ENCODE results near the gene LZTS2. TPM values are rescaled to one million over a fixed set of nuclear protein-coding genes. Genes with fewer than 3 reads are reported as not detected.
A peak's percentile ranks its signal among the peaks of the same experiment; 100 is the strongest.
"Not testable (repeated sequence)": the region's sequence is repeated elsewhere in the genome, so short reads cannot be mapped to it uniquely, and the experiment has no call there.

LZTS2 gene
- total RNA-seq, 1 experiment from 2014 or later = 108 TPM

GRCh38 chr10:100972115-100972903, 27.3 kb upstream of the LZTS2 start:
- Histone ChIP-seq H3K27me3 (ENCODE audit: control insufficient read depth, insufficient read depth, low read length) (peaks cover 2% of the 10 kb centered on the region; the same call in 1 of the 2 replicates), H3K36me3 (replicated peaks; ENCODE audit: control insufficient read depth, insufficient read depth, low read length) (no peaks in the 10 kb centered on the region), H3K4me3 (ENCODE audit: insufficient read depth, low read depth, low read length) (no peak overlapping the region)
- peak; percentile 47 for DNase-seq

GRCh38 chr10:100972904-100973535, 26.6 kb upstream of the LZTS2 start:
- no peak overlapping the region for H3K4me3 ChIP-seq (ENCODE audit: insufficient read depth, low read depth, low read length)
- H3K36me3 ChIP-seq (replicated peaks; ENCODE audit: control insufficient read depth, insufficient read depth, low read length) = no peaks in the 10 kb centered on the region
- DNase-seq = peak; percentile 13
- H3K27me3 ChIP-seq (ENCODE audit: control insufficient read depth, insufficient read depth, low read length) = peaks cover 2% of the 10 kb centered on the region; the same call in 1 of the 2 replicates

- not testable (repeated sequence) for DNase-seq; H3K4me3 ChIP-seq (ENCODE audit: insufficient read depth, low read depth, low read length); H3K27me3 ChIP-seq (ENCODE audit: control insufficient read depth, insufficient read depth, low read length); H3K36me3 ChIP-seq (replicated peaks; ENCODE audit: control insufficient read depth, insufficient read depth, low read length)
Measured at GRCh38 chr10:100975397-100975796, 24.2 kb upstream of the LZTS2 start.

- no peaks in the 10 kb centered on the region for H3K27me3 ChIP-seq (ENCODE audit: control insufficient read depth, insufficient read depth, low read length)
- H3K4me3 ChIP-seq (ENCODE audit: insufficient read depth, low read depth, low read length) = no peak overlapping the region
- peaks cover 4% of the 10 kb centered on the region for H3K36me3 ChIP-seq (replicated peaks; ENCODE audit: control insufficient read depth, insufficient read depth, low read length)
- peak; percentile 8 for DNase-seq
Measured at GRCh38 chr10:100976906-100977305, 22.7 kb upstream of the LZTS2 start.

GRCh38 chr10:100977436-100977835, 22.2 kb upstream of the LZTS2 start:
- H3K36me3 ChIP-seq (replicated peaks; ENCODE audit: control insufficient read depth, insufficient read depth, low read length) = peaks cover 4% of the 10 kb centered on the region
- DNase-seq = peak; percentile 13
- no peaks in the 10 kb centered on the region for H3K27me3 ChIP-seq (ENCODE audit: control insufficient read depth, insufficient read depth, low read length)
- no peak overlapping the region for H3K4me3 ChIP-seq (ENCODE audit: insufficient read depth, low read depth, low read length)

GRCh38 chr10:100978121-100978900, 21.3 kb upstream of the LZTS2 start:
- Histone ChIP-seq H3K4me3 (ENCODE audit: insufficient read depth, low read depth, low read length) (no peak overlapping the region), H3K36me3 (replicated peaks; ENCODE audit: control insufficient read depth, insufficient read depth, low read length) (peaks cover 4% of the 10 kb centered on the region), H3K27me3 (ENCODE audit: control insufficient read depth, insufficient read depth, low read length) (no peaks in the 10 kb centered on the region)
- no peak for DNase-seq

GRCh38 chr10:100978901-100979195, 20.8 kb upstream of the LZTS2 start:
- no peaks in the 10 kb centered on the region for H3K27me3 ChIP-seq (ENCODE audit: control insufficient read depth, insufficient read depth, low read length)
- H3K36me3 ChIP-seq (replicated peaks; ENCODE audit: control insufficient read depth, insufficient read depth, low read length) = peaks cover 4% of the 10 kb centered on the region
- no peak overlapping the region for H3K4me3 ChIP-seq (ENCODE audit: insufficient read depth, low read depth, low read length)
- no peak for DNase-seq

- Histone ChIP-seq H3K36me3 (replicated peaks; ENCODE audit: control insufficient read depth, insufficient read depth, low read length) (peaks cover 4% of the 10 kb centered on the region), H3K27me3 (ENCODE audit: control insufficient read depth, insufficient read depth, low read length) (no peaks in the 10 kb centered on the region), H3K4me3 (ENCODE audit: insufficient read depth, low read depth, low read length) (no peak overlapping the region)
- peak; percentile 18 for DNase-seq
Measured at GRCh38 chr10:100979791-100980272, 19.8 kb upstream of the LZTS2 start.

- DNase-seq = peak; percentile 13
- peaks cover 4% of the 10 kb centered on the region for H3K36me3 ChIP-seq (replicated peaks; ENCODE audit: control insufficient read depth, insufficient read depth, low read length)
- H3K27me3 ChIP-seq (ENCODE audit: control insufficient read depth, insufficient read depth, low read length) = no peaks in the 10 kb centered on the region
- no peak overlapping the region for H3K4me3 ChIP-seq (ENCODE audit: insufficient read depth, low read depth, low read length)
Measured at GRCh38 chr10:100980311-100980710, 19.3 kb upstream of the LZTS2 start.

- peak; percentile 13 for DNase-seq
- H3K36me3 ChIP-seq (replicated peaks; ENCODE audit: control insufficient read depth, insufficient read depth, low read length) = peaks cover 4% of the 10 kb centered on the region
- no peak overlapping the region for H3K4me3 ChIP-seq (ENCODE audit: insufficient read depth, low read depth, low read length)
Measured at GRCh38 chr10:100980711-100981110, 18.9 kb upstream of the LZTS2 start.

GRCh38 chr10:100981178-100981772, 18.3 kb upstream of the LZTS2 start:
- DNase-seq = no peak

More at GRCh38 chr10:100980711-100981110, 18.9 kb upstream of the LZTS2 start:
- no peaks in the 10 kb centered on the region for H3K27me3 ChIP-seq (ENCODE audit: control insufficient read depth, insufficient read depth, low read length)

GRCh38 chr10:100982916-100983830, 16.4 kb upstream of the LZTS2 start:
- Histone ChIP-seq H3K27me3 (ENCODE audit: control insufficient read depth, insufficient read depth, low read length) (no peaks in the 10 kb centered on the region), H3K4me3 (ENCODE audit: insufficient read depth, low read depth, low read length) (no peak overlapping the region), H3K36me3 (replicated peaks; ENCODE audit: control insufficient read depth, insufficient read depth, low read length) (peaks cover 4% of the 10 kb centered on the region)
- peak; percentile 37 for DNase-seq

More at GRCh38 chr10:100981178-100981772, 18.3 kb upstream of the LZTS2 start:
- Histone ChIP-seq H3K4me3 (ENCODE audit: insufficient read depth, low read depth, low read length) (no peak overlapping the region), H3K36me3 (replicated peaks; ENCODE audit: control insufficient read depth, insufficient read depth, low read length) (peaks cover 4% of the 10 kb centered on the region), H3K27me3 (ENCODE audit: control insufficient read depth, insufficient read depth, low read length) (no peaks in the 10 kb centered on the region)

- DNase-seq = no peak
- H3K27me3 ChIP-seq (ENCODE audit: control insufficient read depth, insufficient read depth, low read length) = no peaks in the 10 kb centered on the region
- H3K4me3 ChIP-seq (ENCODE audit: insufficient read depth, low read depth, low read length) = no peak overlapping the region
- H3K36me3 ChIP-seq (replicated peaks; ENCODE audit: control insufficient read depth, insufficient read depth, low read length) = peaks cover 6% of the 10 kb centered on the region
Measured at GRCh38 chr10:100983868-100984671, 15.5 kb upstream of the LZTS2 start.
